HEK293 (cell line): ENCODE results near the gene POLR2E.
A peak's percentile ranks its signal among the peaks of the same experiment; 100 is the strongest.

Experiments
- GLIS1 ChIP-seq: fragments of 450-650 bp; formaldehyde crosslinking; IDR thresholded peaks from 2 replicates; pipeline ENCODE4 v1.5.1; 2016; ENCODE audit warnings: missing biosample characterization, missing genetic modification characterization
- TRIM28 ChIP-seq: IDR thresholded peaks from 2 replicates; pipeline ENCODE4 v1.6.1; 2011; ENCODE audit warnings: low read length, control low read depth, borderline replicate concordance
- ZFP37 ChIP-seq: fragments of 450-650 bp; formaldehyde crosslinking; IDR thresholded peaks from 2 replicates; pipeline ENCODE4 v1.5.1; 2016; ENCODE audit warnings: missing biosample characterization, missing genetic modification characterization
- ZNF133 ChIP-seq: fragments of 450-650 bp; formaldehyde crosslinking; IDR thresholded peaks from 2 replicates; pipeline ENCODE4 v1.5.1; 2016; ENCODE audit warnings: missing biosample characterization, missing genetic modification characterization
- ZNF184 ChIP-seq: fragments of 450-650 bp; IDR thresholded peaks from 2 replicates; pipeline ENCODE4 v1.5.1; 2018; ENCODE audit warnings: missing biosample characterization, mild to moderate bottlenecking, missing genetic modification characterization
- ZNF248 ChIP-seq: fragments of 450-650 bp; formaldehyde crosslinking; IDR thresholded peaks from 2 replicates; pipeline ENCODE4 v1.5.1; 2017; ENCODE audit warnings: missing biosample characterization, missing genetic modification characterization
- ZNF311 ChIP-seq: fragments of 450-650 bp; formaldehyde crosslinking; IDR thresholded peaks from 2 replicates; pipeline ENCODE4 v1.5.1; 2017; ENCODE audit warnings: missing biosample characterization, missing genetic modification characterization, borderline replicate concordance
- ZNF324 ChIP-seq: fragments of 450-650 bp; formaldehyde crosslinking; IDR thresholded peaks from 2 replicates; pipeline ENCODE4 v1.5.1; 2016; ENCODE audit warnings: missing biosample characterization, missing genetic modification characterization
- ZNF433 ChIP-seq: fragments of 450-650 bp; formaldehyde crosslinking; IDR thresholded peaks from 2 replicates; pipeline ENCODE4 v1.5.1; 2016; ENCODE audit warnings: missing biosample characterization, missing genetic modification characterization, low read depth
- ZNF510 ChIP-seq: fragments of 450-650 bp; formaldehyde crosslinking; IDR thresholded peaks from 2 replicates; pipeline ENCODE4 v1.5.1; 2018; ENCODE audit warnings: mild to moderate bottlenecking, missing genetic modification characterization, missing biosample characterization; ENCODE audit not compliant: insufficient replicate concordance
- ZNF555 ChIP-seq: fragments of 450-650 bp; formaldehyde crosslinking; conservative IDR thresholded peaks from 2 replicates; pipeline ENCODE4 v1.5.1; 2017; ENCODE audit warnings: missing biosample characterization, mild to moderate bottlenecking, missing genetic modification characterization, inconsistent platforms
- ZNF600 ChIP-seq: fragments of 450-650 bp; formaldehyde crosslinking; IDR thresholded peaks from 2 replicates; pipeline ENCODE4 v1.5.1; 2016; ENCODE audit warnings: missing biosample characterization, missing genetic modification characterization
- ZNF610 ChIP-seq: fragments of 450-650 bp; formaldehyde crosslinking; IDR thresholded peaks from 2 replicates; pipeline ENCODE4 v1.5.1; 2016; ENCODE audit warnings: missing biosample characterization, missing genetic modification characterization, borderline replicate concordance
- ZNF621 ChIP-seq: fragments of 450-650 bp; formaldehyde crosslinking; IDR thresholded peaks from 2 replicates; pipeline ENCODE4 v1.5.1; 2017; ENCODE audit warnings: missing biosample characterization, missing genetic modification characterization
- TF ChIP-seq, protein P1 (sequence below): fragments of 450-650 bp; formaldehyde crosslinking; conservative IDR thresholded peaks from 2 replicates; pipeline ENCODE4 v1.5.1; 2016; ENCODE audit warnings: low read depth, missing biosample characterization, missing genetic modification characterization
- TF ChIP-seq, protein P2 (sequence below): fragments of 450-650 bp; formaldehyde crosslinking; IDR thresholded peaks from 2 replicates; pipeline ENCODE4 v1.5.1; 2016; ENCODE audit warnings: missing biosample characterization, missing genetic modification characterization
- TF ChIP-seq, protein P3 (sequence below): fragments of 450-650 bp; formaldehyde crosslinking; IDR thresholded peaks from 2 replicates; pipeline ENCODE4 v1.5.1; 2017; ENCODE audit warnings: missing biosample characterization, missing genetic modification characterization
- TF ChIP-seq, protein P4 (sequence below): fragments of 450-650 bp; formaldehyde crosslinking; IDR thresholded peaks from 2 replicates; pipeline ENCODE4 v1.5.1; 2016; ENCODE audit warnings: missing biosample characterization, missing genetic modification characterization
- TF ChIP-seq, protein P5 (sequence below): fragments of 450-650 bp; formaldehyde crosslinking; IDR thresholded peaks from 2 replicates; pipeline ENCODE4 v1.5.1; 2016; ENCODE audit warnings: missing biosample characterization, missing genetic modification characterization

POLR2E gene

GRCh38 chr19:1057176-1057855 is 37.9 kb downstream of the POLR2E start (continued):
- TF ChIP-seq, protein P1, sequence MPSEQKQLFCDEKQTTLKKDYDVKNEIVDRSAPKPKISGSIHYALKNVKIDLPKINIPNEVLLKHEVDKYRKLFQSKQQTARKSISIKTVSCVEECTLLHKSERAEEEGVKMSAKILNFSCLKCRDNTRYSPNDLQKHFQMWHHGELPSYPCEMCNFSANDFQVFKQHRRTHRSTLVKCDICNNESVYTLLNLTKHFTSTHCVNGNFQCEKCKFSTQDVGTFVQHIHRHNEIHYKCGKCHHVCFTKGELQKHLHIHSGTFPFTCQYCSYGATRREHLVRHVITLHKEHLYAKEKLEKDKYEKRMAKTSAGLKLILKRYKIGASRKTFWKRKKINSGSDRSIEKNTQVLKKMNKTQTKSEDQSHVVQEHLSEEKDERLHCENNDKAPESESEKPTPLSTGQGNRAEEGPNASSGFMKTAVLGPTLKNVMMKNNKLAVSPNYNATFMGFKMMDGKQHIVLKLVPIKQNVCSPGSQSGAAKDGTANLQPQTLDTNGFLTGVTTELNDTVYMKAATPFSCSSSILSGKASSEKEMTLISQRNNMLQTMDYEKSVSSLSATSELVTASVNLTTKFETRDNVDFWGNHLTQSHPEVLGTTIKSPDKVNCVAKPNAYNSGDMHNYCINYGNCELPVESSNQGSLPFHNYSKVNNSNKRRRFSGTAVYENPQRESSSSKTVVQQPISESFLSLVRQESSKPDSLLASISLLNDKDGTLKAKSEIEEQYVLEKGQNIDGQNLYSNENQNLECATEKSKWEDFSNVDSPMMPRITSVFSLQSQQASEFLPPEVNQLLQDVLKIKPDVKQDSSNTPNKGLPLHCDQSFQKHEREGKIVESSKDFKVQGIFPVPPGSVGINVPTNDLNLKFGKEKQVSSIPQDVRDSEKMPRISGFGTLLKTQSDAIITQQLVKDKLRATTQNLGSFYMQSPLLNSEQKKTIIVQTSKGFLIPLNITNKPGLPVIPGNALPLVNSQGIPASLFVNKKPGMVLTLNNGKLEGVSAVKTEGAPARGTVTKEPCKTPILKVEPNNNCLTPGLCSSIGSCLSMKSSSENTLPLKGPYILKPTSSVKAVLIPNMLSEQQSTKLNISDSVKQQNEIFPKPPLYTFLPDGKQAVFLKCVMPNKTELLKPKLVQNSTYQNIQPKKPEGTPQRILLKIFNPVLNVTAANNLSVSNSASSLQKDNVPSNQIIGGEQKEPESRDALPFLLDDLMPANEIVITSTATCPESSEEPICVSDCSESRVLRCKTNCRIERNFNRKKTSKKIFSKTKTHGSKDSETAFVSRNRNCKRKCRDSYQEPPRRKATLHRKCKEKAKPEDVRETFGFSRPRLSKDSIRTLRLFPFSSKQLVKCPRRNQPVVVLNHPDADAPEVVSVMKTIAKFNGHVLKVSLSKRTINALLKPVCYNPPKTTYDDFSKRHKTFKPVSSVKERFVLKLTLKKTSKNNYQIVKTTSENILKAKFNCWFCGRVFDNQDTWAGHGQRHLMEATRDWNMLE (tag by site-specific recombination): peak; percentile 58; the same call in 1 of the 2 replicates
- TF ChIP-seq ZNF621 (tag by site-specific recombination): no peak
- TF ChIP-seq ZNF184: peak; percentile 87; the same call in 1 of the 2 replicates
- TF ChIP-seq, protein P2, sequence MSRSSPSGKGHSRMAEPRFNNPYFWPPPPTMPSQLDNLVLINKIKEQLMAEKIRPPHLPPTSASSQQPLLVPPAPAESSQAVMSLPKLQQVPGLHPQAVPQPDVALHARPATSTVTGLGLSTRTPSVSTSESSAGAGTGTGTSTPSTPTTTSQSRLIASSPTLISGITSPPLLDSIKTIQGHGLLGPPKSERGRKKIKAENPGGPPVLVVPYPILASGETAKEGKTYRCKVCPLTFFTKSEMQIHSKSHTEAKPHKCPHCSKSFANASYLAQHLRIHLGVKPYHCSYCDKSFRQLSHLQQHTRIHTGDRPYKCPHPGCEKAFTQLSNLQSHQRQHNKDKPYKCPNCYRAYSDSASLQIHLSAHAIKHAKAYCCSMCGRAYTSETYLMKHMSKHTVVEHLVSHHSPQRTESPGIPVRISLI: 0 out of 2 replicates have a peak, but pooled peaks have one; percentile 17
- TF ChIP-seq, protein P3, sequence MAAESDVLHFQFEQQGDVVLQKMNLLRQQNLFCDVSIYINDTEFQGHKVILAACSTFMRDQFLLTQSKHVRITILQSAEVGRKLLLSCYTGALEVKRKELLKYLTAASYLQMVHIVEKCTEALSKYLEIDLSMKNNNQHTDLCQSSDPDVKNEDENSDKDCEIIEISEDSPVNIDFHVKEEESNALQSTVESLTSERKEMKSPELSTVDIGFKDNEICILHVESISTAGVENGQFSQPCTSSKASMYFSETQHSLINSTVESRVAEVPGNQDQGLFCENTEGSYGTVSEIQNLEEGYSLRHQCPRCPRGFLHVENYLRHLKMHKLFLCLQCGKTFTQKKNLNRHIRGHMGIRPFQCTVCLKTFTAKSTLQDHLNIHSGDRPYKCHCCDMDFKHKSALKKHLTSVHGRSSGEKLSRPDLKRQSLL (tag by site-specific recombination): no peak
- TF ChIP-seq ZNF610: peak; percentile 60; the same call in 1 of the 2 replicates
- peak; percentile 32 for TF ChIP-seq ZNF510 (tag by site-specific recombination)
- peak; percentile 13; the same call in 1 of the 2 replicates for TF ChIP-seq GLIS1
- TF ChIP-seq ZNF555 (tag by site-specific recombination): peak; percentile 20; the same call in 1 of the 2 replicates
- TF ChIP-seq ZNF600: 0 out of 2 replicates have a peak, but pooled peaks have one; percentile 15
- TF ChIP-seq ZNF324: peak; percentile 77; the same call in 1 of the 2 replicates
- no peak for TF ChIP-seq ZNF433
- peak; percentile 100 for TF ChIP-seq ZNF311
- TF ChIP-seq ZFP37 (tag by site-specific recombination): 0 out of 2 replicates have a peak, but pooled peaks have one; percentile 37
- peak; percentile 25; the same call in 1 of the 2 replicates for TF ChIP-seq ZNF133
- TF ChIP-seq, protein P4, sequence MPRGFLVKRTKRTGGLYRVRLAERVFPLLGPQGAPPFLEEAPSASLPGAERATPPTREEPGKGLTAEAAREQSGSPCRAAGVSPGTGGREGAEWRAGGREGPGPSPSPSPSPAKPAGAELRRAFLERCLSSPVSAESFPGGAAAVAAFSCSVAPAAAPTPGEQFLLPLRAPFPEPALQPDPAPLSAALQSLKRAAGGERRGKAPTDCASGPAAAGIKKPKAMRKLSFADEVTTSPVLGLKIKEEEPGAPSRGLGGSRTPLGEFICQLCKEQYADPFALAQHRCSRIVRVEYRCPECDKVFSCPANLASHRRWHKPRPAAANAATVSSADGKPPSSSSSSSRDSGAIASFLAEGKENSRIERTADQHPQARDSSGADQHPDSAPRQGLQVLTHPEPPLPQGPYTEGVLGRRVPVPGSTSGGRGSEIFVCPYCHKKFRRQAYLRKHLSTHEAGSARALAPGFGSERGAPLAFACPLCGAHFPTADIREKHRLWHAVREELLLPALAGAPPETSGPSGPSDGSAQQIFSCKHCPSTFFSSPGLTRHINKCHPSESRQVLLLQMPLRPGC (tag by site-specific recombination): no peak
- TF ChIP-seq, protein P5, sequence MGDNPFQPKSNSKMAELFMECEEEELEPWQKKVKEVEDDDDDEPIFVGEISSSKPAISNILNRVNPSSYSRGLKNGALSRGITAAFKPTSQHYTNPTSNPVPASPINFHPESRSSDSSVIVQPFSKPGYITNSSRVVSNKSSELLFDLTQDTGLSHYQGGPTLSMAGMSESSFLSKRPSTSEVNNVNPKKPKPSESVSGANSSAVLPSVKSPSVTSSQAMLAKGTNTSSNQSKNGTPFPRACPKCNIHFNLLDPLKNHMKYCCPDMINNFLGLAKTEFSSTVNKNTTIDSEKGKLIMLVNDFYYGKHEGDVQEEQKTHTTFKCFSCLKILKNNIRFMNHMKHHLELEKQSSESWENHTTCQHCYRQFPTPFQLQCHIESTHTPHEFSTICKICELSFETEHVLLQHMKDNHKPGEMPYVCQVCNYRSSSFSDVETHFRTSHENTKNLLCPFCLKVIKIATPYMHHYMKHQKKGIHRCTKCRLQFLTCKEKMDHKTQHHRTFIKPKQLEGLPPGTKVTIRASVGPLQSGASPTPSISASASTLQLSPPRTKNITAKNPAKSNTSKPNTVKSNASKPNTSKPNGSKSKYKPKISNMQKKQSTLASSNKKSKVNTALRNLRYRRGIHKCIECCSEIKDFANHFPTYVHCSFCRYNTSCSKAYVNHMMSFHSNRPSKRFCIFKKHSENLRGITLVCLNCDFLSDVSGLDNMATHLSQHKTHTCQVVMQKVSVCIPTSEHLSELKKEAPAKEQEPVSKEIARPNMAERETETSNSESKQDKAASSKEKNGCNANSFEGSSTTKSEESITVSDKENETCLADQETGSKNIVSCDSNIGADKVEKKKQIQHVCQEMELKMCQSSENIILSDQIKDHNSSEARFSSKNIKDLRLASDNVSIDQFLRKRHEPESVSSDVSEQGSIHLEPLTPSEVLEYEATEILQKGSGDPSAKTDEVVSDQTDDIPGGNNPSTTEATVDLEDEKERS (tag by site-specific recombination): peak; percentile 98
- TF ChIP-seq ZNF248 (tag by site-specific recombination): peak; percentile 85; the same call in 1 of the 2 replicates
- TF ChIP-seq TRIM28: peak; percentile 95
